K562 (cell line): ENCODE data around the gene FAF2. TPM values are rescaled to one million over a fixed set of nuclear protein-coding genes. Genes with fewer than 3 reads are reported as not detected.

ENCODE experiments used
- CREB3 ChIP-seq: fragments of 450-650 bp; conservative IDR thresholded peaks from 2 replicates; pipeline ENCODE4 v1.6.1; 2016; ENCODE audit warnings: missing genetic modification characterization, low read depth, mild to moderate bottlenecking, missing compliant biosample characterization, moderate library complexity
- CREBBP ChIP-seq: IDR thresholded peaks from one replicate; pipeline ENCODE4 v1.6.1; 2012; ENCODE audit warnings: low read depth, mild to moderate bottlenecking, control low read depth, inconsistent platforms, low read length
- CTCF ChIP-seq, 3 experiments: IDR thresholded peaks in 2 of 3; conservative IDR thresholded peaks in 1 of 3; 2 replicates each; pipeline ENCODE4 v1.5.1; 2011 to 2012; ENCODE audit warnings: low read length in 3 of 3, mild to moderate bottlenecking in 3 of 3, control low read depth in 2 of 3, improper control_type of control experiment in 1 of 3, inconsistent platforms in 1 of 3, low read depth in 1 of 3, mixed read lengths in 1 of 3, moderate library complexity in 1 of 3; ENCODE audit not compliant: insufficient read depth in 2 of 3
- E2F3 ChIP-seq: fragments of 250-450 bp; sonication (Bioruptor Pico); IDR thresholded peaks from 2 replicates; pipeline ENCODE4 v1.4.0; 2020; ENCODE audit warnings: mild to moderate bottlenecking
- FOXA1 ChIP-seq: fragments of 450-650 bp; IDR thresholded peaks from 2 replicates; pipeline ENCODE4 v1.6.1; 2016; ENCODE audit warnings: mild to moderate bottlenecking, borderline replicate concordance
- HMG20A ChIP-seq: fragments of 450-650 bp; formaldehyde crosslinking; conservative IDR thresholded peaks from 2 replicates; pipeline ENCODE4 v1.4.0; 2020; ENCODE audit warnings: mild to moderate bottlenecking, mixed read lengths
- IFI16 ChIP-seq: fragments of 250-450 bp; sonication (Bioruptor Pico); IDR thresholded peaks from 2 replicates; pipeline ENCODE4 v2.1.2; 2022; ENCODE audit warnings: mild to moderate bottlenecking, inconsistent platforms
- MCM5 ChIP-seq: fragments of 450-650 bp; IDR thresholded peaks from 2 replicates; pipeline ENCODE4 v1.6.1; 2016; ENCODE audit warnings: low read depth
- MEF2D ChIP-seq: conservative IDR thresholded peaks from 2 replicates; pipeline ENCODE4 v1.6.1; 2016; ENCODE audit warnings: low read depth, missing genetic modification characterization, missing compliant biosample characterization
- MNT ChIP-seq, 2 experiments: fragments of 450-650 bp; conservative IDR thresholded peaks; 2 replicates each; pipeline ENCODE4 v1.6.1; 2017; ENCODE audit warnings: mild to moderate bottlenecking in 2 of 2, moderate library complexity in 2 of 2
- MTA3 ChIP-seq: fragments of 450-650 bp; formaldehyde crosslinking; IDR thresholded peaks from 2 replicates; pipeline ENCODE4 v1.6.1; 2017; ENCODE audit warnings: mild to moderate bottlenecking, borderline replicate concordance
- MTF1 ChIP-seq: fragments of 250-450 bp; sonication (Bioruptor Pico); IDR thresholded peaks from 2 replicates; pipeline ENCODE4 v1.9.0; 2021; ENCODE audit warnings: moderate library complexity, mild to moderate bottlenecking, inconsistent platforms, borderline replicate concordance
- NFATC3 ChIP-seq: fragments of 450-650 bp; IDR thresholded peaks from 2 replicates; pipeline ENCODE4 v1.6.1; 2017; ENCODE audit warnings: mild to moderate bottlenecking
- POLR2AphosphoS5 ChIP-seq: IDR thresholded peaks from 2 replicates; pipeline ENCODE4 v1.6.1; 2011; ENCODE audit warnings: mild to moderate bottlenecking, low read depth, low read length, moderate library complexity; ENCODE audit not compliant: control insufficient read depth, insufficient read depth
- RAD51 ChIP-seq: fragments of 450-650 bp; IDR thresholded peaks from 2 replicates; pipeline ENCODE4 v1.7.1; 2016; ENCODE audit warnings: low read depth, mild to moderate bottlenecking, borderline replicate concordance
- SMARCE1 ChIP-seq: fragments of 450-650 bp; IDR thresholded peaks from 2 replicates; pipeline ENCODE4 v1.7.1; 2016; ENCODE audit warnings: mild to moderate bottlenecking
- ZBED1 ChIP-seq: IDR thresholded peaks from 2 replicates; pipeline ENCODE4 v1.6.1; 2014
- ZKSCAN8 ChIP-seq: fragments of 200-800 bp; sonication (Bioruptor generic); IDR thresholded peaks from 2 replicates; pipeline ENCODE4 v1.6.1; 2016; ENCODE audit warnings: missing genetic modification characterization, missing compliant biosample characterization
- ZNF146 ChIP-seq: IDR thresholded peaks from one replicate; pipeline ENCODE4 v1.6.1; 2018; ENCODE audit warnings: missing compliant biosample characterization; ENCODE audit not compliant: unreplicated experiment
- ZNF174 ChIP-seq: fragments of 250-450 bp; sonication (Bioruptor Pico); IDR thresholded peaks from 2 replicates; pipeline ENCODE4 v1.4.0; 2020; ENCODE audit warnings: mild to moderate bottlenecking
- ZNF280B ChIP-seq: fragments of 250-450 bp; sonication (Bioruptor Pico); IDR thresholded peaks from 2 replicates; pipeline ENCODE4 v1.5.1; 2021; ENCODE audit warnings: mild to moderate bottlenecking
- polyA plus RNA-seq, 8 experiments: library from polyadenylated mRNA; depleted of rRNA in 4 of 8; stranded (reverse) in 5 of 8; unstranded in 3 of 8; fragments of >200 nt; fragmentation: Nextera tagmentation in 2 of 8; fragmentation: Illumina TruSeq in 1 of 8; extraction: Ambion mirVana in 2 of 8; extraction: Trizol in 1 of 8; gene quantifications; 2 replicates each; pipeline versions ENCODE4 v1.2.1 to v1.2.3, GENCODE V29; 2011 to 2014; ENCODE audit warnings: inconsistent platforms in 1 of 8, missing spikeins in 1 of 8
- total RNA-seq, 7 experiments: library from RNA; depleted of rRNA in 6 of 7; stranded (reverse); fragments of >200 nt in 6 of 7; fragmentation: Illumina TruSeq in 2 of 7; extraction: Trizol in 2 of 7; gene quantifications; 2 replicates each; pipeline versions ENCODE4 v1.2.1 to v1.2.3, GENCODE V29; 2011 to 2021; ENCODE audit warnings: low replicate concordance in 1 of 7

FAF2 gene
- total and polyA plus RNA-seq, 9 of the 15 experiments (the other 6 are each of a cell fraction or from before 2014, with no cell fraction given) = 25.0 to 44.6 (median 36.1) TPM

- TF ChIP-seq CTCF (IDR thresholded peaks at IDR 0.05 in 2 of 3, conservative IDR thresholded peaks at IDR 0.05 in 1 of 3; ENCODE audit: insufficient read depth in 2 of 3, low read depth in 1 of 3, low read length in 3 of 3) (peak; percentile 59 to 95 (median 94); a peak in 5 of 6 replicates), E2F3 (CRISPR knock-in tag) (peak; percentile 79), MTA3 (no peak; the same call in none of the 2 replicates), IFI16 (no peak), ZNF146 (CRISPR knock-in tag) (no peak), MEF2D (tag) (no peak), CREBBP (no peak), ZKSCAN8 (no peak), MNT (conservative IDR thresholded peaks at IDR 0.05) (0 out of 4 replicates have a peak, but pooled peaks of 1 of the 2 experiments have one; percentile 29), CREB3 (tag) (no peak), MCM5 (no peak), ZNF280B (no peak), ZBED1 (no peak), HMG20A (CRISPR knock-in tag) (no peak), ZNF174 (no peak), SMARCE1 (no peak), POLR2AphosphoS5 (0 out of 2 replicates have a peak, but pooled peaks have one; percentile 41), NFATC3 (no peak), MTF1 (CRISPR knock-in tag) (no peak), FOXA1 (no peak), RAD51 (no peak)
Observed at GRCh38 chr5:176415952-176416924, 31.9 kb upstream of the FAF2 start, which contains the start of gene CLTB (continued).
